HG02973 (cell line): ENCODE measurements around the gene CFAP43.

Experiments
- ATAC-seq: cut with Tn5 transposase; IDR thresholded peaks from one replicate; pipeline ENCODE4 v1.9.1; 2021; ENCODE audit warnings: moderate library complexity; ENCODE audit not compliant: unreplicated experiment

The CFAP43 gene

DNA sequence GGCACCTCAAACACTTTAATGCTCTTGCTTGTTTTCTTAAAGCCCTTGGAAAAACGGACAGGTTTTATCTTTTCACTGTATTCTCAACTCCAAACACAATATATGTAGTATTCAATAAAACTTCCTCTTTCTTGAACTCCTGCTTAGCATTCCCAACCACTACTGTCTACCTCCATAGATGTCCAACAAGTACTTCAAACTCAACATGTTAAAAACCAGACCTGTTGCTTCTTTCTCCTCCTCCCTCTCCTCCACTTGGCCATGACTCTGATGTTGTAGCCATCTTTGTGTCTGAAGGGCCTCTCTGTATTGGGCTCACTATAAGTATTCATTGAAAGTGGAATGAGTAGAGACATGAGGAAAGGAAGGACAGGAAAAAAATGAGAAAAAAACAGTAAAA, 130.3 kb downstream of the CFAP43 start:
- ATAC-seq, result no peak

DNA sequence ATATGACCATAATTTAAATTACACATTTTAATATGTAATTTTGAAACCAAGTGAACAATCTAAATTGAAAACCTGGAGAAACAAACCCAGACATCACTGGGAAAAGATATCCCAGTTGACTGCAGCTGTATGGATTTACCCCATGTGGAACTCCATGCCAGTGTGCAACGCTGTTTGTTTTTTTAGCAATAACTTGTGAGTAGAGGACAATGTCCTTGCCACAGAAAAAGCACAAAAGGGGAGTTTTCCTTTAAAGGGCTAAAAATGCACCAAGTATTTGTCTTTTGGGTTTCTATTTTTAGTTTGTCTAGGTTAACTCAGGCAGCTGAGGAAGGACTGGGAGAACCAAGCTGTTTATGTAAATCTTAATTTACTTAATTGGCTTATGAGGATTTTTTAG, 131.4 kb downstream of the CFAP43 start:
- ATAC-seq, result no peak

DNA sequence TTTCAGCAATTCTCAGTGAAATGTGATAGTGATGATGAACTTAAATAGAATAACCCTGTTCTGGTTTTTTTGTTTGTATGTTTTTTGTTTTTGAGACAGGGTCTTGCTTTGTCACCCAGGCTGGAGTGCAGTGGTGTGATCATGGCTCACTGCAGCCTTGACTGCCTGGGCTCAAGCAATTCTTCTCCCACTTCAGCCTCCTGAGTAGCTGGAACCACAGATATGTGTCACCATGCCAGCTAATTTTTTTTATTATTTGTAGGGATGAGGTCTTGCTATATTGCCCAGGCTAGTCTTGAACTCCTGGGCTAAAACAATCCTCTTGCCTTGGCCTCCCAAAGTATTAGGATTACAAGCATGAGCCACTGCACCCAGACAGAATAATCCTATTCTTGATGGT, 132.2 kb downstream of the CFAP43 start:
- no peak for ATAC-seq

DNA sequence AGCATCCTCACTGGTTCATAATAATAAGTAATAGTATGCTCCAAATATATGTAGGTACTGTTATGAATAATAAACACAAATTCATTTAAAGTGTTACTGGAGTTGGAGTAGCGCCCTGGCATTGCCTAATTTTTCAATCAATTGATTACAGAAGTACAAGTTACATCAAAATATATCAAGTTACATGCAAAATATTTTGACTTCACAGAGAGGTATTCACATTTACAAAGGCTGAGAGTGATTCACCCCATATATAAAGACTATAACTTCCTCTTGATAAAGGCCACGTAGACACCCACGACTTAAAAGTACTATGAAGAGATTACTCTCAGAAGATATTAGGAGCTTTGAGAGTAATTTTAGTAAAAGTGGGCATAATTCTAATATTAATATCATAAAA, 132.9 kb downstream of the CFAP43 start:
- no peak for ATAC-seq

DNA sequence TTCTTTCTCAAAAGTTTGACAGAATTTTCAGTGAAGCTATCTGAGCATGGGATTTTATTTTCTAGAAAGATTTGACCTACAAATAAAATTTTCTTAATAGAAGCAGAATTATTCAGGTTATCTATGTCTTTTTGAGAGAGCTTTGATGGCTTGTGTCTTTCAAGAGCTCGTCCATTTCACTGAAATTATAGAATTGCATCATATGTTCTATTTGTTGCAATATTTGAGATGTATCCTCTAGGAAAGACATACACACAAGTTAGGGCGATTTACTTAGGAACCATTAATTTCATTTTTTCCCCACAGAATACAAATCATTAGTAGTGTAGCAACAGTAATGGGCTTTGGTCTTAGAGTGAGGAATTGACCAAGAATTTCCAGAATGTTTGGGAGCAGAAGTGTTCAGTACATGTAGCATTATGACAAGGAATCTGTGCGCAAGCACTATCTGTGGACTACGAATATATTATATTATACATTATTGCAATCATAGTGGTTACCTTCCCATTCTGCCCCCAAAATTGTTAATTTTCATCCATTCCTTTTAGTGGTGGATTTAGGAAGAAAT, 133.7 kb downstream of the CFAP43 start:
- no peak for ATAC-seq

DNA sequence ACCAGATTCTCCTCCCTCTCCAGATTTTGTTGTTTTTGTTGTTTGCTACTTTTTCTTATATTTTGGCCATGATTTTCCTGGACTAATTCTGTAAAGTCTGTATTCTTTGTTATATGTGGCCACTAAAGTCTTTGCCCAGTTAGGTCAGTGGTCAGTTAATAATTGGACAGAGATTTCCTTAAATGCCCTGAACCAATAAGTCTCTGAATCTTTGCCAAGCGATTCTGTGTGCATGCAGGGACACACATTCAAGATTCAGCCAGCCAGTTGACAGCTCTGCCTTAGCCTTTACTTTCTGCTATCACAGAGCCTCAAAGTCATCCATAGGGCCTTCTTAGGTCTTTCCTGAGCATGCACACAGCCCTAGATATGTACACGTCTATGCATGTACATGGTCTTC, 135.5 kb downstream of the CFAP43 start:
- ATAC-seq, result no peak

DNA sequence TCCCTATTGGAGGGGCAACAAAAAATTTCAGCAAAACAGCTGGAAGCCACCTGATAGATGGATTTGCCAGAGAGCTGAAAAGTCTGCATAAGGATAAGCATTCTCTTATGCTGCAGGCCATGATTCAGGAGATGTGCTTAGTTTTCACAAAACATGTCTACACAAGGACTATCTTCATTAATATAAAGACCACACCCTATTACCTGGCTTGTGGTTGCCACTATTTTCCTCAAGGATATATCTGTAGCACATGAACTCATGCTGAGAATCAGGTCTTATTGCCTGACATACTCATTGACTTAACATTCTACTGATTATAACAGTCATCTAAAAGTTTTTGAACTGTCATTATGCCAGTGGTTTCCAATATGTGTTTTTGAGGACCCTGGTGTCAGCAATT, 139.4 kb downstream of the CFAP43 start:
- ATAC-seq, result no peak

DNA sequence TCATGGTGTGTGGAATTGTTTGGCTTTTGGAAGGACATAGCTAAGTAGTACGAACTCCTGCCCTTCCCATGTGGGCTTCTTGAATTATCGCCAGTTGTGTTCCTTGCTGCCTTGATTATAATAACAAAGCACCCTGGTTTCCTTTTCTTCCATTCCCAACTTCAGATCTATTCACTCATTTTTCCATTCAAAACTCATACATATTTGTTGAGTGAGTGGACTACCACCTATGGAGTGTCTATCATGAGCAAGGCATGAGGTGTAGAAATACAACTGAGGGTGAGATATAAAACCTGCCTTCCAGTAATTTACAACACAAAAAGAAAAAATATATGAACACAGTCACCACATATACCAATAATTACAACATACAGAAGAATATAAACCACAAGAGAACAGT, 141.6 kb downstream of the CFAP43 start:
- ATAC-seq, result no peak

DNA sequence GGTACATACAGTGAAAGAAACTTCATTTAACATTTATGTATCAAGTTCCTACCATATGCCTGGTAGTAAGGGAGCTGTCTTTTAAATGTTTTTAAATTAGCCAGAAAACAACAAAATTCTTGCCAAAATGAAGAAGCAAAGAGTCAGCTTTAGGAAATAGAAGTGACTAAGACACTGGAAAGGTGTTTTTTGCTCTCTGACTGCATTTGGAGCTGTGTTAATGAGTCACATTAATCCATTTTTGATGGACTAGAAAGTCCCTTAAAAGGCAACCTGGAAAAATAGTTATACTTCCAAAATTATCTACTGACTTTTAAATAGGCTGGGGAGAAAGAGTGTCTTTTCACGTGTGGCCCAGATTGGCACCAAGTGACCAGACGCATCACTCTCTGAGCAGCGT, 142.5 kb downstream of the CFAP43 start:
- no peak for ATAC-seq

DNA sequence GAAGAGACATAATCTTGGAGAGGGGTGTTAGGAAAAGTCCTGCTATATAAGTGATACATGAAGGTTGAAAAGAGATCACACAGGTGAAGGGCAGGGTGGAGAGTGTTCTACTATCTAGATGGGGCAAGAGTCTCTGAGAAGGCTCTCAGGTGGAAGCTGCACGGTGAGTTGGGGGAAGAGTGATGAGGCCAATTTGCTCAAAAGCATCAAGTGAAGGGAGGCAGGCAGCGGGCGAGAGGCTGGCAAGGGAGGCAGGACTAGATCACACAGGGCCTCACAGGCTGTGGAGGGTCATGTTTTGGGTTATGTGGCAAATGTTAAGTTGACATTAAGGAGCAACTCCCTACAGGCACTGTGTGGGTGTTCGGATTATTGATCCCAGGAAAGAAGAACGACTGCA, 143.9 kb downstream of the CFAP43 start:
- ATAC-seq, result no peak

DNA sequence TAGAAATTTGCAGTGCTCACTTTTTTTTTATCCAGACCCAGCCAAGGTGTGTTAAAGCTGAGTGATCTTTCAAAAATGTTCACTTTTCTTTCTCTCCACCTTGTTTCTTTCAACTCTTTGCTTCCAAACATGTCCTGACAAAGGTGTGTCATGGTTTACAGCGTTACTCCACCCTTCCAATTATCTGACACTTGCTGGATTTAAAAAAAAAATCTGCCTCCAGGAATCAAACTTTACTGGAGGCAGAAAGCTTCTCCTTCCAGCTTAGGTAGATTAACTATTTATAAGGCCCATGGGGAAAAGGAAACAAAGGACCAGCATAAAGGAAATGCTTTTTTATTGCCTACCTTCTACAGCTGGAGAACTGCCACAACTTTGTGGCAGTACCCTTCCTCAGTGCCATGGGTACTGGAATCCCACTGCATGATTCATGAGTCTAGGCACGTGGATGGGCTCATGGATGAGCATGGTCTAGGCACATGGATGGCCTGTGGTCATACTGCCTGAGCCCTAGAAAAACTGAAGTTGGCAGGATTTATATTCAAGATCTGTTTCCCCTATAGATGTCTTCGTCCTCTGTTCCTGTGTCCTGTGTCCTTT, 146.3 kb downstream of the CFAP43 start, which contains the start of gene COL17A1:
COL17A1 (minus strand) TSS at position 80 of the 600 bp plus-strand sequence. CDS start 5,207 bp downstream, outside the sequence.
- no peak for ATAC-seq

DNA sequence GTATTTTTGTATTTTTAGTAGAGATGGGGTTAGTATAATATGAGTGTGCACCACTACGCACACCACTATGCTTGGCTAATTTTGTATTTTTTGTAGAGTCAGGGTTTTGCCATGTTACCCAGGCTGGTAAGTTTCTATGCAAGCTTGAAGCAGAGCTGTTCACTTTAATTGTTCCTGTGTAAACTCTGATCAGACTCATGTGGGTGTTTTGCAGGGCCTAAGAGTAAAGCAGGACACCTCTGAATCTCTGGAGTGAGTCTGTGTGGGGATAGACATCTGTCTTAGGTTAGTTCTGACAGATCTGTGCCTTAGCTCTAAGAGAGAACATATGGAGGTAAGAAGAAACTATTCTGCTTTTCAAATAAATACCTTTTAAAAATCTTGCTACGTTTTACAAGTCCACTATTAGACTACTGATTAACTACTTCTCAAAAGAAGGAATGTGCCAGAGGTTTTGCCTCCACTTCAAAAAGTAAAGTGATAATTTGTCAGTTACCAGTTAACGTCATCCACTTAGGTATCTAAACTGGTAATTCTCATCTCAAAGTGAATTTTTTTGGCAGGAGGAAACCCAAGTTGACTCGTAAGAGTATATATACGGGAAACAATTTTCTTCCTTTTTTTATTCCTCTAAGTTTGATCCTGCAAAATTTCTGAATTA, 147.6 kb downstream of the CFAP43 start:
- ATAC-seq, result no peak

DNA sequence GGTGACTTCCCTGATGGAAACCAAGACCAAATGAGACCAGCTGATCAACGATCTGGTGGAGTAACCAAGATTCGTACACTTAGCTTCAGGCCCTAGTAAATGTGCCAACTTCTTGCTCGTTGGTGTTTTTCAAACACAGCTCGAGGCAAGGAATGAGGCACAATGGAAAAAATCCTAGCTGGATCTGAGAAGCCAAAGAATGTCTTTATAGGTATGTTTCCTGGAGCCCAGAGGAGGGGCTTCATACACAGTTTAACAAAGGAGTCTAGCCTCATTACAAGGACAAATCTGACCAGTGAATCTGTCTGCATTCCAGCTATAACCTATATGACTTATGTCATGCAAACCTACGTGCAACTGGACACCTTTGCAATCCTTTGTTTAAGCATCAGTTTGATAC, 150.2 kb downstream of the CFAP43 start:
- no peak for ATAC-seq

DNA sequence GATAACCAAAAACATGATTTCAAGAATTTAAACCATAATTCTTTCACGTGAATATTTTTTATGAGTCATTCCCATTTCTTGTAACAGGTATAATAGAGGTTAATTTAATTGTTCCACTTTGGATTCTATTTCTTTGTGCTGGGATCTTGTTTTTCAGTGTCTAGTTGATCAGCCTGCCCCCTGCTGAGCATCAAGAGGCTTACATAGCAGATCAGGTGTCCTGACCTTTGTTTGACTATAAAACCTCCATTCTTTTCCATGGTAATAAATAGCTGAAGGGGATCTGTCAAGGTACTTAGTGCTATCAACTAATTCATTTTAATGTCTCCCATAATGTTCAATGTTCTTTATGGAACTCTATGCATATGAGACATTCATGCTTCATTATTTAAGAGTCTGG, 151.4 kb downstream of the CFAP43 start:
- ATAC-seq, result no peak
